Right cardiac atrium (tissue), 5 donors: ENCODE data around the gene STEAP1. TPM values are rescaled to one million over a fixed set of nuclear protein-coding genes. Genes with fewer than 3 reads are reported as not detected.
"Not testable (repeated sequence)": the region's sequence is repeated elsewhere in the genome, so short reads cannot be mapped to it uniquely, and the experiment has no call there.

Experiments used
- ATAC-seq, 2 donors: fragments of 200-7000 bp; cut with Tn5 transposase; one replicate each; pipeline versions ENCODE4 v1.8.0 to v1.9.1; 2020; ENCODE audit warnings: moderate library complexity in 2 of 2, mild to moderate bottlenecking in 1 of 2
- DNase-seq, 3 donors: peaks; one replicate each; pipeline ENCODE4 v3.0.0-alpha.2; 2020
- H3K27ac ChIP-seq: one replicate; pipeline ENCODE4 v1.5.1; 2013; ENCODE audit warnings: mild to moderate bottlenecking, low read length, control low read depth, moderate library complexity
- H3K27me3 ChIP-seq: one replicate; pipeline ENCODE4 v1.6.1; 2013; ENCODE audit not compliant: control insufficient read depth, insufficient read depth
- H3K4me1 ChIP-seq: one replicate; pipeline ENCODE4 v1.6.1; 2013; ENCODE audit warnings: low read length; ENCODE audit not compliant: control insufficient read depth, insufficient read depth
- H3K4me3 ChIP-seq: one replicate; pipeline ENCODE4 v1.5.1; 2013; ENCODE audit warnings: low read length, control low read depth
- H3K9me3 ChIP-seq: one replicate; pipeline ENCODE4 v1.6.1; 2013; ENCODE audit warnings: low read length; ENCODE audit not compliant: control insufficient read depth
- WGBS: extraction: QIAGEN DNeasy Blood & Tissue Kit; methylation state at CpG from one replicate; pipeline ENCODE4 v1.1.7; 2013; 5-methylcytosine and 5-hydroxymethylcytosine counted together
- intact Hi-C, 4 donors: fragments of 100-400 bp; cut with DNase I; formaldehyde crosslinking; loops; one replicate each; pipeline versions ENCODE4 v1.11.0 to v1.14.0; 2022 to 2023
- long read RNA-seq, 4 donors: library from polyadenylated mRNA; unstranded; transcript quantifications; one replicate each; pipeline ENCODE4 v2.0.0, GENCODE V29; 2020 to 2021
- polyA plus RNA-seq: library from polyadenylated mRNA; stranded (reverse); fragments of 200-250 nt; gene quantifications from one replicate; pipeline ENCODE4 v1.2.3, GENCODE V29; 2013
- total RNA-seq, 4 donors: library from RNA; stranded (reverse); fragmentation: NEBNext Ultra II Directional; extraction: Animal tissue kit (Norgen Biotek cat#: 25700); gene quantifications; one replicate each; pipeline ENCODE4 v1.2.1, GENCODE V29; 2021
- donor health status: healthy with polysubstance abuse.
- donor health status: DM: no; HTN: yes; CAD: no.
- donor health status: DM: no; HTN: no; CAD: no.
- donor health status: DM: no; HTN: yes; CAD: no; lungs with severe emphysema.
- donor health status: DM: yes; HTN: yes; CAD: no.

The STEAP1 gene
- total RNA-seq (1 to 10 TPM; 1.5 to 7.8 (median 3.1) TPM), polyA plus RNA-seq (1.9 TPM)
- long read RNA-seq, donor 1, partial matches to known transcripts, result 1 of 2 reads
- long read RNA-seq, donor 1, other reads (novel, unspliced or antisense), result 0 of 2 reads
- long read RNA-seq, donor 2, partial matches to known transcripts, result 1 of 1 reads
- long read RNA-seq, donor 2, other reads (novel, unspliced or antisense), result 0 of 1 reads
- long read RNA-seq, donor 3, transcript STEAP1-201 (5 exons, 1,313 nt), result major isoform, 12 of 13 reads
- long read RNA-seq, donor 3, partial matches to known transcripts, result 0 of 13 reads
- long read RNA-seq, donor 3, other reads (novel, unspliced or antisense), result 1 of 13 reads
- long read RNA-seq, donor 4, partial matches to known transcripts, result 0 of 1 reads
- long read RNA-seq, donor 4, other reads (novel, unspliced or antisense), result 0 of 1 reads

DNA sequence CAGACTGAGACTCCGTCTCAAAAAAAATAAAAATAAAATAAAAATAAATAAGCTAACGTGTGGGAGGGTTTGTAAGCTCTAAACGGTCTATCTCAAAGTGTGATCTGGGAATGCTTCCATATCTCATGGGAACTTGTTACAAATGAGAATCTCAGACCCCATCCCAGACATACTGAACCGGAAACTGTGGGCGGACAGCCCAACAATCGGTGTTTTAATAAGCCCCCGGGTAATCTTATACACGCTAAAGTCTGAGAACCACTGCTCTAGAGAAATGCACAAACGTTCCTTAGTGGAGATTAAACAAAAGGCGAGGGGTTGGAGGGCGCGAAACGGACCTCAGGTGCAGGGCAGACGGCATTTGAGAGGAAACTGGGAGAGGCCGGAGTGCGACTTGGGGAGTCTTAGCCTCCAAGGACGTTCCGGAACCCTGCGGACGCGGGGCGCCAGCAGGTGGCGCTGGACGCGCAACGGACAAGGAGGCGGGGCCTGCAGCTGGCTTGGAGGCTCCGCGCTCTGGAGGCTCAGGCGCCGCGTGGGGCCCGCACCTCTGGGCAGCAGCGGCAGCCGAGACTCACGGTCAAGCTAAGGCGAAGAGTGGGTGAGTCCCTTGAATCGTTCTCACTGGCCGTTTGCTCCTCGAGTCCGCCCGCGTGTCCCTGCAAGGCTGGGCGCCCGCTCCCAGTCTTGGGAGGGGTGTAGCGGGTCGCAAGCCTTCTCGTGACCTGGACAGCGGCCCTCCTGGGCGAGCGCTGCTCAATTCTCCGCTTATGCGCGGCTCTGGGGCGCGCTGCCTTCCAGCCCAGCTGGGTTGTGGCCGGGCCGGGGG lies at the start of gene STEAP1:
Gene STEAP1, plus strand, starts transcription at position 527 of the 829 bp plus-strand sequence. CDS start 5,320 bp downstream, outside the sequence.
- DNase-seq (peak; percentile 92 to 97 (median 96)), ATAC-seq (peak; percentile 99)
- intact Hi-C loops, result loop anchor here (5.0 to 10.0 kb wide), 5 partner anchors 91 to 271 kb away; partner anchors contain the start of gene CFAP69 (in 1 of the 4)
- peak within 1 kb of the TSS; percentile 46 for H3K4me3 ChIP-seq
- not testable (repeated sequence) for H3K9me3 ChIP-seq, H3K27ac ChIP-seq, H3K27me3 ChIP-seq, H3K4me1 ChIP-seq
- WGBS, result 3% methylated on average over 58 of the region's 58 CpGs

DNA sequence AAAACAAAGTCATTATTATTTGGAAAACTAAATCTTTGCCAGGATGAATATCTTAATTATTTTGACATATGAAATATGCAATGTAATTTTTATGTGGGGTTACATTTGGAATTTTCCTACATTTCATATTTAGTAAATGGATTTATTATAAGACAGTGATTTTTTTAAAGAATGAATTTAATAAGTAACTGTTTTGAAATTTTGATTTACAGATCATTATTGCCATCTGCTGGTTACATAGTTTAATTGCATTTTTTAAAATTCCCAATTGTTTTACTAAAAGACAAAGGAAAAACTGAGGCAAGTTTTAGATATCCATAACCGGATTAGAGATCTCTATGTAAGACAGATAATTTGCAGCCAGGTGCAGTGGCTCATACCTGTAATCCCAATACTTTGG lies 39.3 kb upstream of the STEAP1 start:
- H3K9me3 ChIP-seq, H3K4me3 ChIP-seq, H3K27me3 ChIP-seq, intact Hi-C loops, H3K27ac ChIP-seq, H3K4me1 ChIP-seq, DNase-seq, ATAC-seq: not testable (repeated sequence)
- no CpG with 5 or more reads among the region's 1 CpG for WGBS

DNA sequence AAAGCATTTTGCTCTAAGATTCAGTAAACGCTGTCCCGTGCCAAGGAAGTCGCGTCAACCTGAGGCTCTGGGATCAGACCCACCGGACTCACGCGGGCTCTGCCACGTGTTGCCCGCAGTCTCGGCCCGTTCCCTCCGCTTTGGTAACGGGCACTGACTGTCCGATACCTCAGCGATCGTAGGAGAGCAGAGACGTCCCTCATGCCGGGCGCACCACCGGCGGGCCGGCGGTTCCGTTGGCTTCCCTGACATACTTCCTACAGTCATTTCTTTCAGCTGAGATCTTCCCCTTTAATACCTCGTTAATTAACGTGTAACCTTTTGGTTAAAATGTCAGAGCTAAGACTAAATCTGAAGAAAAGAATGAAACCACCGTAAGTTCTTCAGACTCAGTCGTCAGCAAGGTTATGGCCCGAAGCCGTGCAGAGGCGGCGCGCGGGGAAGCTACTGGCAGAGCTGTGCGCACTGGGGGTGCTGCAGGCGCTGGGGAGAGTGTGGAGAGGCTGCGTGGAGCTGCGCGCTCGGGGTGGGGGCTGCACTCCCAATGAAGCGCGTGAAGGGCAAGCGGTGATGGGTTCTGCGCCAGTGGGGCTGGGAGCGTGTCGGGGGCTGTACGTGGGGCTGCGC lies 35.6 kb upstream of the STEAP1 start:
- H3K27ac ChIP-seq, H3K27me3 ChIP-seq, H3K9me3 ChIP-seq, H3K4me1 ChIP-seq, intact Hi-C loops: not testable (repeated sequence)
- H3K4me3 ChIP-seq, result peak overlapping the region; percentile 63
- WGBS, result 2% methylated on average over 48 of the region's 48 CpGs
- ATAC-seq, result peak; percentile 77 to 83
- peak; percentile 14 to 70 (median 68) for DNase-seq

DNA sequence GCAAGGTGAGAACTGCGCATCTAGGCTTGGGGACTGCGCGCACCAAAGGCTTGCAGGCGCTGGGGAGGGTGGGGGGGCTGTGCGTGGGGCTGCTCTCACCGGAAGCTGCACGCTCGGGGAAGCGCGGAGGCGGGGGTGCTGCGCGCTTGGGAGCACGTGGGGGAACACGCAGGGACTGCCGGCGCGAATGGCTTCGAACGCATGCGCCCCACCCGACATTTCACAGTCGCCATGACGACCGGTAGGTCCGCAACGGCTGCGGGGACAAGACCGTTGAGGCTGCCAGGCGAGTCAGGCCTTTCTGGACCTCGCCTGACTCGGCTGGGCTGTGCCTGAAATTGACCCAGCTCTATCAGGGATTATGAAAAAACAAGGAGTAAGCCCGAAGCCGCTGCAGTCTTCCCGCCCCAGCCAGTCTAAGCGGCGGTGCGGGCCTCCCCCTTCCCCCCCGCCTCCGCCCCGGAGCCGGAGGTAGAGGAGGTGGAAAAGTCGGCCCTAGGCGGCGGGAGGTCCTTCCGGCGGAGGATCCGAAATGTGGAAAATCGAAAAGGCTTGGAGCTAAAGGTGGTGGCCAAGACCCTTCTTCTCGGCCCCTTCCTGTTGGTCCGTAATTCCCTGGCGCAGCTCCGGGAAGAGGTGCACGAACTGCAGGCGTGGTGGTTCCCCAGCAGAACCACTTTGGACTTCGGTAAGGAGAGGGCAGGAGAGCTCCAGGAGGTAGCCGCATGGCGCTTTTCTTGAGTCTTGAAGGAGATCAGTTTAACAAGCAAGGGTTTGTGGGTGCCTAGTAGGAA lies 34.9 kb upstream of the STEAP1 start:
- intact Hi-C loops, result no loop called here
- H3K9me3 ChIP-seq, result no peaks in the 10 kb centered on the region

DNA sequence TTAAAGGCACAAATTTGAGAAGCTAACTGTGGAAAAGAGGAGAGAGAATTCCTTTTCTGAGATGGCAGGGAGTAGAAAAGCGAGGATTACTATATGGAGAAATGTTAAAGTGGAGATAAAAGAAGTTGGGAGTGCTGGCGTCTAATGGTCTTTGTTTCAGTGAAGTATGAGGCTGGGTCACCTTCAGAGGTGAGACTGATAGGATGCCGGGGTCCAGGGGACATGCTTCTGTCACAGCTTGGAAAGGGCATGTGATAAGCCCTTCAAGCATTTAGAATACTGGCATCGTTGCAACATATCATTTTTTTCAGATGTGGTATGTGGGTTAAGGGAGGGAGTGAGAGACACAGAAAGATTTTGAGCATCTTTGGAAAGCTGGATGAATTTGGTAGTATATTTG lies 34.1 kb upstream of the STEAP1 start:
- peak overlapping the region; percentile 63 for H3K4me3 ChIP-seq
- H3K27ac ChIP-seq, ATAC-seq, H3K27me3 ChIP-seq, H3K9me3 ChIP-seq, intact Hi-C loops, H3K4me1 ChIP-seq: not testable (repeated sequence)
- whole genome bisulfite sequencing, result 31% methylated on average over 4 of the region's 4 CpGs
- DNase-seq, result peak in 2 of 3 donors; percentile 30 to 41

More for the DNA sequence above, 34.9 kb upstream of the STEAP1 start:
- ATAC-seq (peak; percentile 95), DNase-seq (peak; percentile 71 to 86 (median 86))
- no peaks in the 10 kb centered on the region for H3K4me1 ChIP-seq
- H3K4me3 ChIP-seq, result peak overlapping the region; percentile 63
- WGBS, result 1% methylated on average over 58 of the region's 58 CpGs
- H3K27me3 ChIP-seq, result no peaks in the 10 kb centered on the region
- H3K27ac ChIP-seq, result peak overlapping the region; percentile 70

DNA sequence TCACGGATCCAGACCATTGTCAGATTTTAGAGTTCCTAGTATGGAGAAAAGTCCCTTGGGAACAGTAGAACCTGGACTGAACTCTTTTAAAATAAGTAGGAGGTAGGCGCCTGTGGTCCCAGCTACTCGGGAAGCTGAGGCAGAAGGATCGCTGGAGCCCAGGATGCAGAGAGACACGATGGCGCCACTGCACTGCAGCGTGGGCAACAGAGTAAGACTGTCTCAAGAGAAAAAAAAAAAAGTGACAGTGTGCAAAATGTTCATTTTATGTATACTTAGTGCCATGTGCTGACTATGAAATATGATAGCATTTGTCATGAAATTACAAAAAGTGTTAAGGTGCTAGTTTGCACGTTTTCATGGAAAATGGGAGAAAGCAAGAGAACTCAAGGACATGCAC lies 22.5 kb upstream of the STEAP1 start:
- intact Hi-C loops, H3K9me3 ChIP-seq, DNase-seq, H3K27ac ChIP-seq, ATAC-seq, H3K27me3 ChIP-seq, H3K4me1 ChIP-seq, H3K4me3 ChIP-seq: not testable (repeated sequence)
- WGBS, result 87% methylated on average over 8 of the region's 8 CpGs

DNA sequence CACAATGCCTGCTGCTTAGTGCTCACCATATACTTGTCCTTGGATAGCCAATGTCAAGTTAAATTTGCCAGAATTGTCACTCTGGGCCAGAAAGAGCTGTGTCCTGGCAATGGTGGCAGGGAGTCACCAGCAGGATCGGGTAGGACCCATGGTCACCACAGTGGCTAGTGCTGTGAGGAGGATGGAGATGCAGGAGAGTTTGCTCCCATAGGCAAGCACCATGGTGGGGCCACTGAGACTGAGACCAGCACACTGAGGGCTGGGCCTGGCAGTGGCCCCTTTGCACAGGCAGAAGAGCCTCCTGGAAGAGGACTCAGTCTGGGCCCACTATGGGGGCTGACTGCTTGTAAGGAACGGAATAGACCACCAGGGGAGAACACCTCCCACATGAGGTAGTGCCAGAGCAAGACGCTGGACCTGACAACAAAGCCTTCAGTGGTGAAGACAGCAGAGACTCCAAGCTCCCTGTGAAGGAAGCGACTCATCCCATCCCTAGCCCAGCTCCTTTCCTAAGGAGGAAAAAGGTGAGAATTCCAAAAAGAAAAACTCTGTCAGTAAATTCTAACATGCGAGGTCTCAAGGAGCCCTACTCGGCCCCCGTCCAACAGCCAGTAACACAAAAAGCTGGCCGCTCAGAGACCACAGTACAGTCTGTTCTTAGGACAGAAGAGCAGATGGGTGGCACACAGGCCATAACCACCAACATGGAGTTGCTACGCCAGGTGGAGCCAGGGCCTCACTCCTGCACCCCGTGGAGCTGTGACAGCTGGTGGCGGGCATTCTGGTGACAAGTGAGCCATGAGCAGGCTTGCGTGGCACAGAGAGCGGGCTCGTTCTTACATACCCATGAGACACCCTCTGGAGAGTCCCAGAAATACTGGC lies 6.9 kb upstream of the STEAP1 start:
- not testable (repeated sequence) for DNase-seq

DNA sequence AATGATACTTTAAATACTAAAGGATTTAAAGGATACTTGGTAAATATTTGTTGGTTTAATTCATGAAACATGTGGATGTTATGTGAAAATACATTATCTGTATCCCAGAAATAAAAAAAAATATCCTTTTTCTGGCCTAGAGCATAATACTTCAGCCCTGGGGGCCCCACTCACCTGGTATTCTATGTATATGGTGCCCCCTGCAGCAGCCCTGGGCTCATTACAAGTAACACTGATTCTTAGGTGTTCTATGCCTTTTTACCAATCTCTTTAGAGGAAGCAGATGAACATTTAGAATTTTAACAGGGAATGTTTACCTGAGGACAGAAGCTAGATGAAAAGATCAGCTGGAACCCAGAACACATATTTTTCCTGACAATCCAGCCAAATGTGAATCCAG lies 4.8 kb upstream of the STEAP1 start:
- intact Hi-C loops, H3K4me3 ChIP-seq, DNase-seq, ATAC-seq, H3K27ac ChIP-seq, H3K27me3 ChIP-seq, H3K4me1 ChIP-seq, H3K9me3 ChIP-seq: not testable (repeated sequence)

More for the DNA sequence above, 6.9 kb upstream of the STEAP1 start:
- H3K27ac ChIP-seq, H3K4me3 ChIP-seq, intact Hi-C loops, H3K4me1 ChIP-seq, H3K9me3 ChIP-seq, H3K27me3 ChIP-seq: not testable (repeated sequence)
- 83% methylated on average over 13 of the region's 14 CpGs for WGBS
- ATAC-seq, result peak in 1 of 2 donors; percentile 50

DNA sequence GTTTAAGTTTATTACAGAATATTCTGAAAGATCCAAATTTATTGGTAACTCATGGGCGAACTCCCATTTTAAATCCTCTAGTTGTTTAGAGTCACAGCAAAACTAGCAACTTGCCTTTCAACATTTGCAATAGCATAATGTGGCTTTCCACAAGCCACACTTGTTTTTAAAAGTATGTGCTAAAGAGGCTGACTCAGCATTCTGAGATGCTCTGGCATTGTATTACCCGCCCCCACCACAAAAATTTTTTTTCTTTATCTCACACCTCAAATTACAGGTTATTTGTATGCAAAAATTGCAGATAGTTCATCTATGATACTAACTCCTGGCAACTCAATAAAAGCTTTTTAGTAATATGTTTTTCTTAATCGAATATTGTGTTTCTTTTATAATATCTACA lies 2.4 kb upstream of the STEAP1 start:
- DNase-seq, H3K4me1 ChIP-seq, H3K27ac ChIP-seq, H3K4me3 ChIP-seq, H3K9me3 ChIP-seq, ATAC-seq, H3K27me3 ChIP-seq: not testable (repeated sequence)
- intact Hi-C loops, result loop anchor here (5.0 to 10.0 kb wide), 5 partner anchors 93 to 273 kb away; partner anchors contain the start of gene CFAP69 (in 1 of the 4)
- WGBS, result 58% methylated on average over 3 of the region's 3 CpGs
